ENCODE data around the gene IKZF1. TPM values are rescaled to one million over a fixed set of nuclear protein-coding genes. Genes with fewer than 3 reads are reported as not detected.

The IKZF1 gene
- total RNA-seq, 1 donor from 2014 or later = 0.86 TPM

DNA sequence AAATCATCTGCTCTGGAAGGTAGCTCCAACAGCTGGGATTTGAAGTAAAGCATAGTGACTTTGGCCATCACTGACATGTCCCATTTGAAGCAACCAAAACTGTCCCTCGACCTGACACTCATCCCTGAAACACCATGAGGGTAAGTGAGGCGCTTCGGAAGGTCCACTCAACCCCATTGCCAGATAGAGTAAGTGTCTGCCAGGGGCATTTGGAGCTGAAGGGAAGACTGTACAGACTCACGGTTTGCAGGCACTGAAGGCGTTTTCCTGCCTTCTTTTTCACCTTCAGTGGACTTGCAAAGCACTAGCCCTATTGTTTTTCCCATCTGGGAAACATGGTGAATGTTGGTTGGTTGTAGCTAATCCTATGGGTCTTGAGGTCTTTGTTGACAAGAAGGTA lies 57.6 kb downstream of the IKZF1 start:
- Histone ChIP-seq H3K9me3 (ENCODE audit: insufficient read depth, low read depth, low read length) (no peaks in the 10 kb centered on the region), H3K4me2 (ENCODE audit: low read length) (no peak overlapping the region), H3K27me3 (ENCODE audit: insufficient read depth, low read length) (no peaks in the 10 kb centered on the region), H3K27ac (ENCODE audit: low read depth, low read length) (no peak overlapping the region), H2AFZ (ENCODE audit: low read depth, low read length) (no peak overlapping the region), H3K36me3 (ENCODE audit: insufficient read depth, low read length) (no peaks in the 10 kb centered on the region), H3K9ac (ENCODE audit: low read length) (no peak overlapping the region), H3K4me1 (ENCODE audit: insufficient read depth, low read length) (no peaks in the 10 kb centered on the region), H3K79me2 (ENCODE audit: insufficient read depth, low read length) (no peaks in the 10 kb centered on the region), H4K20me1 (ENCODE audit: insufficient read depth, low read length) (no peaks in the 10 kb centered on the region), H3K4me3 (ENCODE audit: insufficient read depth, low read depth, low read length) (no peak overlapping the region)
- H3K9me3 Mint-ChIP-seq (ENCODE audit: unreplicated experiment) = no peaks in the 10 kb centered on the region
- peaks cover 21% of the 10 kb centered on the region for H3K4me1 Mint-ChIP-seq (ENCODE audit: low read depth, unreplicated experiment)
- H3K27me3 Mint-ChIP-seq (ENCODE audit: low read depth, unreplicated experiment) = no peaks in the 10 kb centered on the region
- DNase-seq (ENCODE audit: low read depth) = no peak
- TF ChIP-seq EZH2 (IDR thresholded peaks at IDR 0.05; ENCODE audit: insufficient read depth, low read length) = no peak
- TF ChIP-seq, protein P1, sequence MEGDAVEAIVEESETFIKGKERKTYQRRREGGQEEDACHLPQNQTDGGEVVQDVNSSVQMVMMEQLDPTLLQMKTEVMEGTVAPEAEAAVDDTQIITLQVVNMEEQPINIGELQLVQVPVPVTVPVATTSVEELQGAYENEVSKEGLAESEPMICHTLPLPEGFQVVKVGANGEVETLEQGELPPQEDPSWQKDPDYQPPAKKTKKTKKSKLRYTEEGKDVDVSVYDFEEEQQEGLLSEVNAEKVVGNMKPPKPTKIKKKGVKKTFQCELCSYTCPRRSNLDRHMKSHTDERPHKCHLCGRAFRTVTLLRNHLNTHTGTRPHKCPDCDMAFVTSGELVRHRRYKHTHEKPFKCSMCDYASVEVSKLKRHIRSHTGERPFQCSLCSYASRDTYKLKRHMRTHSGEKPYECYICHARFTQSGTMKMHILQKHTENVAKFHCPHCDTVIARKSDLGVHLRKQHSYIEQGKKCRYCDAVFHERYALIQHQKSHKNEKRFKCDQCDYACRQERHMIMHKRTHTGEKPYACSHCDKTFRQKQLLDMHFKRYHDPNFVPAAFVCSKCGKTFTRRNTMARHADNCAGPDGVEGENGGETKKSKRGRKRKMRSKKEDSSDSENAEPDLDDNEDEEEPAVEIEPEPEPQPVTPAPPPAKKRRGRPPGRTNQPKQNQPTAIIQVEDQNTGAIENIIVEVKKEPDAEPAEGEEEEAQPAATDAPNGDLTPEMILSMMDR (IDR thresholded peaks at IDR 0.05; ENCODE audit: insufficient read depth, low read depth, low read length) = no peak
- no peak overlapping the region for H3K4me3 Mint-ChIP-seq (ENCODE audit: unreplicated experiment)
- H3K36me3 Mint-ChIP-seq (ENCODE audit: low read depth, unreplicated experiment) = no peaks in the 10 kb centered on the region
- FAIRE-seq = no peak
- H3K27ac Mint-ChIP-seq (ENCODE audit: unreplicated experiment) = no peak overlapping the region

DNA sequence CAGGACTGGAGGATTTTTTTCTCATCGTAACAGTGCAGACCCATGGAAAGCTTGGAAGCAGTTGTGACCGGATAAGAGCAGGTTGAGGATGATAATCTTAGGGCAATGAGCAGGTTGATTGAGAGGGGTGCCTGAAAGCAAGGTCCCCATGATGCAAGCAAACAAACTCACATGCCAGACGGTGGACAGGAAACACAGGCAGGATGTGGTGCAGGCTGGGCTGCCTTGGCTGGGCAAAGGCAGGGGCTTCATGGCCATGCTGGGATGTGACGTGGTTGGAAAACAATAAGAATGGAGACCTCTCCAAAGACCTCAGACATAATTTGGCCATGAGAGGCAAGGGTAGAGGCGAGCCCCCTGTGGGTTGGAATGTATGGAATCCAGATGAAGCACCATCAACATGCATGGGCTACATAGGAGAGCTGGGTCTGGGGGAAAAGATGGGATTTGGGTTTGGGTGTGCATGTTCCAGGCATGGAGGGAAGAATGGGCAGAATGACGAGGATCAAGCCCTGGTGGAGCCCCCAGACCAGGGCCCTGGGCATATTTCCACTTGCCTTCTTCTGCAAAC lies 58.3 kb downstream of the IKZF1 start:
- Histone ChIP-seq H3K4me1 (ENCODE audit: insufficient read depth, low read length) (no peaks in the 10 kb centered on the region), H3K36me3 (ENCODE audit: insufficient read depth, low read length) (no peaks in the 10 kb centered on the region), H3K4me2 (ENCODE audit: low read length) (no peak overlapping the region), H3K27ac (ENCODE audit: low read depth, low read length) (no peak overlapping the region), H2AFZ (ENCODE audit: low read depth, low read length) (no peak overlapping the region), H3K4me3 (ENCODE audit: insufficient read depth, low read depth, low read length) (no peak overlapping the region), H3K79me2 (ENCODE audit: insufficient read depth, low read length) (no peaks in the 10 kb centered on the region), H3K27me3 (ENCODE audit: insufficient read depth, low read length) (no peaks in the 10 kb centered on the region), H4K20me1 (ENCODE audit: insufficient read depth, low read length) (no peaks in the 10 kb centered on the region), H3K9ac (ENCODE audit: low read length) (no peak overlapping the region), H3K9me3 (ENCODE audit: insufficient read depth, low read depth, low read length) (no peaks in the 10 kb centered on the region)
- no peaks in the 10 kb centered on the region for H3K27me3 Mint-ChIP-seq (ENCODE audit: low read depth, unreplicated experiment)
- H3K9me3 Mint-ChIP-seq (ENCODE audit: unreplicated experiment) = no peaks in the 10 kb centered on the region
- no peak overlapping the region for H3K27ac Mint-ChIP-seq (ENCODE audit: unreplicated experiment)
- no peak overlapping the region for H3K4me3 Mint-ChIP-seq (ENCODE audit: unreplicated experiment)
- no peak for DNase-seq (ENCODE audit: low read depth)
- H3K4me1 Mint-ChIP-seq (ENCODE audit: low read depth, unreplicated experiment) = peaks cover 21% of the 10 kb centered on the region
- FAIRE-seq = no peak
- no peak for TF ChIP-seq EZH2 (IDR thresholded peaks at IDR 0.05; ENCODE audit: insufficient read depth, low read length)
- TF ChIP-seq, protein P1 (IDR thresholded peaks at IDR 0.05; ENCODE audit: insufficient read depth, low read depth, low read length) = no peak
- H3K36me3 Mint-ChIP-seq (ENCODE audit: low read depth, unreplicated experiment) = no peaks in the 10 kb centered on the region

DNA sequence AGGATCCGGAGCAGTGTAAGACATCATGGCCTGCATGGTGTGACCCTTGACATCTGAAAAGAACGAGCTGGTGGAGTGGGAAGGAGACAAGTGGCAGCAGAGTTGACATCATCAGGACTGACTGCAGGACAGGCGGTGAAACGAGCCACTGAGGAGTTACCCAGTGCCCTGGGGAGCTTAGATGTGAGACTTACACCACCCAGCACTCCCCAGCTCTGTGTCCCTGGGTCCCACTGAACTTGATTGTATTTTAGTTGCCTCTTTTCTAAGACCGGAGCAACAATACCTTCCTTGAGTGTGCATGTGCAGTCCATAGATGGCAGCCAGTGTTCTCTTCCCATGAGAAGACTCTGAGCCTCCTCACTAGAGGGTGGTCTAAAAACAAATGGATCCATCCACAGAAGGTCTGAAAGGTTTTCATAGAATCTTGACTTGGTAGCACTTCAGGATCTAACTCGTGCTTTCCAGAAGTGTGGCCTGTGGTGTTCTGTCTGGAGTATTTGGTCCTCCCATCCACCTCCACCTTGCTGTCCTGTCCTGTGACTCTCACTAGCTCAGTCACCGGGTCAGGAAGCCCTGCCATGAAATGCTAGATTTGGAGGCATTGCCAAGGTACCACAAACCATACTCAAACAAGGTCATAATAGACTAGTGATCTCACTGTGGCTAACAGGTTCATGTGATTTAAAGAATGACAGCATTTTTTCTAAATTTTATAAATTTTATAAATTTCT lies 59.0 kb downstream of the IKZF1 start:
- Histone ChIP-seq H3K79me2 (ENCODE audit: insufficient read depth, low read length) (no peaks in the 10 kb centered on the region), H3K4me2 (ENCODE audit: low read length) (no peak overlapping the region), H2AFZ (ENCODE audit: low read depth, low read length) (no peak overlapping the region), H3K9me3 (ENCODE audit: insufficient read depth, low read depth, low read length) (no peaks in the 10 kb centered on the region), H3K4me1 (ENCODE audit: insufficient read depth, low read length) (no peaks in the 10 kb centered on the region), H3K36me3 (ENCODE audit: insufficient read depth, low read length) (no peaks in the 10 kb centered on the region), H4K20me1 (ENCODE audit: insufficient read depth, low read length) (no peaks in the 10 kb centered on the region), H3K9ac (ENCODE audit: low read length) (no peak overlapping the region), H3K27ac (ENCODE audit: low read depth, low read length) (no peak overlapping the region), H3K27me3 (ENCODE audit: insufficient read depth, low read length) (no peaks in the 10 kb centered on the region), H3K4me3 (ENCODE audit: insufficient read depth, low read depth, low read length) (no peak overlapping the region)
- FAIRE-seq = no peak
- TF ChIP-seq, protein P1 (IDR thresholded peaks at IDR 0.05; ENCODE audit: insufficient read depth, low read depth, low read length) = no peak
- TF ChIP-seq EZH2 (IDR thresholded peaks at IDR 0.05; ENCODE audit: insufficient read depth, low read length) = no peak
- H3K4me3 Mint-ChIP-seq (ENCODE audit: unreplicated experiment) = no peak overlapping the region
- H3K27me3 Mint-ChIP-seq (ENCODE audit: low read depth, unreplicated experiment) = no peaks in the 10 kb centered on the region
- peaks cover 21% of the 10 kb centered on the region for H3K4me1 Mint-ChIP-seq (ENCODE audit: low read depth, unreplicated experiment)
- DNase-seq (ENCODE audit: low read depth) = no peak
- H3K9me3 Mint-ChIP-seq (ENCODE audit: unreplicated experiment) = no peaks in the 10 kb centered on the region
- no peaks in the 10 kb centered on the region for H3K36me3 Mint-ChIP-seq (ENCODE audit: low read depth, unreplicated experiment)
- H3K27ac Mint-ChIP-seq (ENCODE audit: unreplicated experiment) = no peak overlapping the region
